ENCODE measurements around the gene SRL.

DNA sequence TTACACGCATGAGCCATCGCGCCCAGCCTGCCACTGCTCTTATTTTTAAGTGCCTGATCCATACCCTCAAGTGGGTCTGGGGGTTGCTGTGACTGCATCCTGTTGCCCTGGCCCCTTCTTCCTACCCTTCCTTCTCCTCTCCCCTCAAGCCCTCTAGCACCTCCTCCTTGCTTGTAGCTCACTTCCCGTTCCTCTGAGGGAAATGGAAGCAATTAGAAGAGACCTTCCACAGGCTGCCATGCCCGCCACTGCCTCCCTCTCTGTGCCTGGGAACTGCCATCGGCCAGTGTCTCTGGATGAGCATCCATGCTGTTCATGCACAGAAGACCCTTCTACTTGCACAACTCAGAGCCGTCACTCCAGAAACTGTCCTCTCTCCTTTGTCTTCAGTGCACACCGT is 41.6 kb upstream of the SRL start:
- TF ChIP-seq, protein P1, sequence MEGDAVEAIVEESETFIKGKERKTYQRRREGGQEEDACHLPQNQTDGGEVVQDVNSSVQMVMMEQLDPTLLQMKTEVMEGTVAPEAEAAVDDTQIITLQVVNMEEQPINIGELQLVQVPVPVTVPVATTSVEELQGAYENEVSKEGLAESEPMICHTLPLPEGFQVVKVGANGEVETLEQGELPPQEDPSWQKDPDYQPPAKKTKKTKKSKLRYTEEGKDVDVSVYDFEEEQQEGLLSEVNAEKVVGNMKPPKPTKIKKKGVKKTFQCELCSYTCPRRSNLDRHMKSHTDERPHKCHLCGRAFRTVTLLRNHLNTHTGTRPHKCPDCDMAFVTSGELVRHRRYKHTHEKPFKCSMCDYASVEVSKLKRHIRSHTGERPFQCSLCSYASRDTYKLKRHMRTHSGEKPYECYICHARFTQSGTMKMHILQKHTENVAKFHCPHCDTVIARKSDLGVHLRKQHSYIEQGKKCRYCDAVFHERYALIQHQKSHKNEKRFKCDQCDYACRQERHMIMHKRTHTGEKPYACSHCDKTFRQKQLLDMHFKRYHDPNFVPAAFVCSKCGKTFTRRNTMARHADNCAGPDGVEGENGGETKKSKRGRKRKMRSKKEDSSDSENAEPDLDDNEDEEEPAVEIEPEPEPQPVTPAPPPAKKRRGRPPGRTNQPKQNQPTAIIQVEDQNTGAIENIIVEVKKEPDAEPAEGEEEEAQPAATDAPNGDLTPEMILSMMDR (IDR thresholded peaks at IDR 0.05) = no peak
- TF ChIP-seq POLR2A (IDR thresholded peaks at IDR 0.05) (no peak), POLR2AphosphoS5 (IDR thresholded peaks at IDR 0.05) (no peak)

Measured in prostate gland (tissue), 2 donors.